Panc1 (cell line): ENCODE results near the gene NSD1.

Experiments
- CTCF ChIP-seq: fragments of 450-650 bp; IDR thresholded peaks from 2 replicates; pipeline ENCODE4 v1.5.1; 2017; ENCODE audit warnings: mild to moderate bottlenecking
- POLR2AphosphoS5 ChIP-seq: IDR thresholded peaks from 2 replicates; pipeline ENCODE4 v1.6.1; 2012; ENCODE audit warnings: mild to moderate bottlenecking, low read depth, low read length, moderate library complexity
- SIN3A ChIP-seq: IDR thresholded peaks from 2 replicates; pipeline ENCODE4 v1.6.1; 2012; ENCODE audit warnings: low read depth, mild to moderate bottlenecking, low read length, moderate library complexity, borderline replicate concordance; ENCODE audit not compliant: insufficient read depth
- TCF7L2 ChIP-seq: IDR thresholded peaks from 2 replicates; pipeline ENCODE4 v1.6.1; 2011; ENCODE audit warnings: mild to moderate bottlenecking, low read depth, low read length, inconsistent platforms
- TF ChIP-seq, protein P1 (sequence below), 2 experiments: IDR thresholded peaks; 2 replicates each; pipeline ENCODE4 v1.6.1; 2011 to 2012; ENCODE audit warnings: low read depth in 2 of 2, control low read depth in 1 of 2, low read length in 1 of 2, mild to moderate bottlenecking in 1 of 2, moderate library complexity in 1 of 2; ENCODE audit not compliant: insufficient read depth in 1 of 2

- TF ChIP-seq CTCF (no peak), SIN3A (no peak), TCF7L2 (no peak), POLR2AphosphoS5 (no peak)
- TF ChIP-seq, protein P1, sequence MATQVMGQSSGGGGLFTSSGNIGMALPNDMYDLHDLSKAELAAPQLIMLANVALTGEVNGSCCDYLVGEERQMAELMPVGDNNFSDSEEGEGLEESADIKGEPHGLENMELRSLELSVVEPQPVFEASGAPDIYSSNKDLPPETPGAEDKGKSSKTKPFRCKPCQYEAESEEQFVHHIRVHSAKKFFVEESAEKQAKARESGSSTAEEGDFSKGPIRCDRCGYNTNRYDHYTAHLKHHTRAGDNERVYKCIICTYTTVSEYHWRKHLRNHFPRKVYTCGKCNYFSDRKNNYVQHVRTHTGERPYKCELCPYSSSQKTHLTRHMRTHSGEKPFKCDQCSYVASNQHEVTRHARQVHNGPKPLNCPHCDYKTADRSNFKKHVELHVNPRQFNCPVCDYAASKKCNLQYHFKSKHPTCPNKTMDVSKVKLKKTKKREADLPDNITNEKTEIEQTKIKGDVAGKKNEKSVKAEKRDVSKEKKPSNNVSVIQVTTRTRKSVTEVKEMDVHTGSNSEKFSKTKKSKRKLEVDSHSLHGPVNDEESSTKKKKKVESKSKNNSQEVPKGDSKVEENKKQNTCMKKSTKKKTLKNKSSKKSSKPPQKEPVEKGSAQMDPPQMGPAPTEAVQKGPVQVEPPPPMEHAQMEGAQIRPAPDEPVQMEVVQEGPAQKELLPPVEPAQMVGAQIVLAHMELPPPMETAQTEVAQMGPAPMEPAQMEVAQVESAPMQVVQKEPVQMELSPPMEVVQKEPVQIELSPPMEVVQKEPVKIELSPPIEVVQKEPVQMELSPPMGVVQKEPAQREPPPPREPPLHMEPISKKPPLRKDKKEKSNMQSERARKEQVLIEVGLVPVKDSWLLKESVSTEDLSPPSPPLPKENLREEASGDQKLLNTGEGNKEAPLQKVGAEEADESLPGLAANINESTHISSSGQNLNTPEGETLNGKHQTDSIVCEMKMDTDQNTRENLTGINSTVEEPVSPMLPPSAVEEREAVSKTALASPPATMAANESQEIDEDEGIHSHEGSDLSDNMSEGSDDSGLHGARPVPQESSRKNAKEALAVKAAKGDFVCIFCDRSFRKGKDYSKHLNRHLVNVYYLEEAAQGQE (IDR thresholded peaks at IDR 0.05; ENCODE audit: insufficient read depth in 1 of 2, low read depth in 2 of 2, low read length in 1 of 2): no peak
Observed at GRCh38 chr5:177328545-177329231, 195.1 kb downstream of the NSD1 start.
